WTC11 (cell line): ENCODE results near the gene SMARCD2. TPM values are rescaled to one million over a fixed set of nuclear protein-coding genes. Genes with fewer than 3 reads are reported as not detected.

ENCODE experiments used
- ATAC-seq: fragments of 200-7000 bp; cut with Tn5 transposase; 2 replicates; pipeline ENCODE4 v1.10.0; 2021; ENCODE audit warnings: mild to moderate bottlenecking, moderate library complexity
- CTCF ChIA-PET: fragments of 300-600 bp; sonication (Branson Sonifier 250); formaldehyde crosslinking; loops from one replicate; lab custom pipeline; 2021; ENCODE audit warnings: antibody characterized with exemption; lab: Charles Lee
- POLR2A ChIA-PET: fragments of 350-600 bp; sonication (Branson Sonifier 250); formaldehyde crosslinking; loops from one replicate; lab custom pipeline; 2021; ENCODE audit warnings: antibody characterized with exemption; lab: Charles Lee
- DNase-seq: peaks from one replicate; pipeline ENCODE4 v3.0.0; 2021; ENCODE audit warnings: low spot score
- H3K27ac Mint-ChIP-seq: 2 replicates; pipeline ENCODE4 v1.8.0; 2021; ENCODE audit warnings: mixed read lengths
- H3K27me3 Mint-ChIP-seq: 2 replicates; pipeline ENCODE4 v1.8.0; 2021; ENCODE audit warnings: low read depth, mild to moderate bottlenecking, moderate library complexity, mixed read lengths
- H3K36me3 Mint-ChIP-seq: 2 replicates; pipeline ENCODE4 v1.8.0; 2021; ENCODE audit warnings: mixed read lengths
- H3K4me1 Mint-ChIP-seq: 2 replicates; pipeline ENCODE4 v1.8.0; 2022; ENCODE audit warnings: mixed read lengths
- H3K4me3 Mint-ChIP-seq: 2 replicates; pipeline ENCODE4 v1.8.0; 2021; ENCODE audit warnings: mild to moderate bottlenecking, moderate library complexity, mixed read lengths
- H3K9me3 Mint-ChIP-seq: 2 replicates; pipeline ENCODE4 v1.8.0; 2021; ENCODE audit warnings: mixed read lengths
- ATF1 ChIP-seq: sonication (generic); formaldehyde crosslinking; IDR thresholded peaks from 2 replicates; pipeline ENCODE4 v1.8.1; 2023; ENCODE audit warnings: mild to moderate bottlenecking, moderate library complexity, missing genetic modification reagents
- CTCF ChIP-seq: fragments of 200-600 bp; IDR thresholded peaks from 2 replicates; pipeline ENCODE4 v1.8.0; 2022; ENCODE audit warnings: antibody characterized with exemption
- E2F4 ChIP-seq: sonication (generic); formaldehyde crosslinking; IDR thresholded peaks from 2 replicates; pipeline ENCODE4 v1.8.1; 2022; ENCODE audit warnings: low read depth, mild to moderate bottlenecking, moderate library complexity, missing genetic modification reagents, borderline replicate concordance
- ELF4 ChIP-seq: sonication (generic); formaldehyde crosslinking; IDR thresholded peaks from 2 replicates; pipeline ENCODE4 v1.8.1; 2022; ENCODE audit warnings: low read depth, mild to moderate bottlenecking, moderate library complexity, missing genetic modification reagents
- GABPB1 ChIP-seq: sonication (generic); formaldehyde crosslinking; IDR thresholded peaks from 2 replicates; pipeline ENCODE4 v1.8.1; 2023; ENCODE audit warnings: mild to moderate bottlenecking, missing genetic modification reagents
- HMGXB4 ChIP-seq: sonication (generic); formaldehyde crosslinking; IDR thresholded peaks from 2 replicates; pipeline ENCODE4 v1.8.1; 2023; ENCODE audit warnings: mild to moderate bottlenecking, moderate library complexity, missing genetic modification reagents
- IRF1 ChIP-seq: sonication (generic); formaldehyde crosslinking; IDR thresholded peaks from 2 replicates; pipeline ENCODE4 v1.8.0; 2023; ENCODE audit warnings: missing genetic modification reagents
- JUN ChIP-seq: sonication (generic); formaldehyde crosslinking; IDR thresholded peaks from 2 replicates; pipeline ENCODE4 v1.8.0; 2023; ENCODE audit warnings: mild to moderate bottlenecking, missing genetic modification reagents
- KAT7 ChIP-seq: sonication (generic); formaldehyde crosslinking; IDR thresholded peaks from 2 replicates; pipeline ENCODE4 v1.8.1; 2023; ENCODE audit warnings: missing genetic modification reagents, mild to moderate bottlenecking, borderline replicate concordance
- TCF7 ChIP-seq: sonication (generic); formaldehyde crosslinking; IDR thresholded peaks from 2 replicates; pipeline ENCODE4 v1.8.0; 2022; ENCODE audit warnings: mild to moderate bottlenecking, low read depth, missing genetic modification reagents, moderate library complexity
- TEAD1 ChIP-seq: sonication (generic); formaldehyde crosslinking; IDR thresholded peaks from 2 replicates; pipeline ENCODE4 v1.8.0; 2022; ENCODE audit warnings: mild to moderate bottlenecking, missing genetic modification reagents
- ZBTB21 ChIP-seq: sonication (generic); formaldehyde crosslinking; IDR thresholded peaks from 2 replicates; pipeline ENCODE4 v1.8.1; 2023; ENCODE audit warnings: mild to moderate bottlenecking, missing genetic modification reagents, borderline replicate concordance
- ZNF121 ChIP-seq: sonication (generic); formaldehyde crosslinking; IDR thresholded peaks from 2 replicates; pipeline ENCODE4 v1.8.0; 2023; ENCODE audit warnings: missing genetic modification reagents
- ZNF263 ChIP-seq: sonication (generic); formaldehyde crosslinking; IDR thresholded peaks from 2 replicates; pipeline ENCODE4 v1.8.1; 2022; ENCODE audit warnings: low read depth, mild to moderate bottlenecking, moderate library complexity, missing genetic modification reagents
- ZNF281 ChIP-seq: sonication (generic); formaldehyde crosslinking; IDR thresholded peaks from 2 replicates; pipeline ENCODE4 v1.8.0; 2023; ENCODE audit warnings: mild to moderate bottlenecking, missing genetic modification reagents
- ZNF396 ChIP-seq: fragments of 250-450 bp; sonication (Bioruptor Pico); IDR thresholded peaks from 2 replicates; pipeline ENCODE4 v1.8.0; 2021; ENCODE audit warnings: mild to moderate bottlenecking, moderate library complexity, borderline replicate concordance
- ZSCAN18 ChIP-seq: fragments of 250-450 bp; sonication (Bioruptor Pico); IDR thresholded peaks from 2 replicates; pipeline ENCODE4 v2.1.2; 2022; ENCODE audit warnings: mild to moderate bottlenecking, moderate library complexity
- total RNA-seq: library from RNA; stranded (reverse); gene quantifications from 3 replicates; pipeline ENCODE4 v1.2.3, GENCODE V29; 2021

The SMARCD2 gene
- total RNA-seq, 1 experiment from 2014 or later = 106 TPM

GRCh38 chr17:63832014-63832413 is 10.5 kb downstream of the SMARCD2 start (continued):
- TF ChIP-seq ZNF281 (CRISPR knock-in tag) = no peak

- peaks cover 65% of the 10 kb centered on the region for H3K36me3 Mint-ChIP-seq
- no peak overlapping the region for H3K4me3 Mint-ChIP-seq
- POLR2A ChIA-PET = no interaction called here
These were observed 11.0 kb downstream of the SMARCD2 start for GRCh38 chr17:63831505-63831904.

GRCh38 chr17:63830904-63831491 is 11.5 kb downstream of the SMARCD2 start:
- Mint-ChIP-seq H3K36me3 (peaks cover 68% of the 10 kb centered on the region), H3K4me1 (peaks cover 17% of the 10 kb centered on the region), H3K27ac (no peak overlapping the region), H3K27me3 (no peaks in the 10 kb centered on the region), H3K4me3 (no peak overlapping the region), H3K9me3 (no peaks in the 10 kb centered on the region)
- ChIA-PET CTCF (no interaction called here), POLR2A (no interaction called here)
- DNase-seq = no peak
- no peak for ATAC-seq
- TF ChIP-seq ZNF121 (CRISPR knock-in tag) (no peak), CTCF (no peak), GABPB1 (CRISPR knock-in tag) (no peak), E2F4 (CRISPR knock-in tag) (no peak), ZBTB21 (CRISPR knock-in tag) (no peak), ZNF396 (CRISPR knock-in tag) (no peak)

More at GRCh38 chr17:63831505-63831904, 11.0 kb downstream of the SMARCD2 start:
- Mint-ChIP-seq H3K4me1 (peaks cover 12% of the 10 kb centered on the region), H3K27me3 (no peaks in the 10 kb centered on the region), H3K27ac (no peak overlapping the region), H3K9me3 (no peaks in the 10 kb centered on the region)
- TF ChIP-seq TEAD1 (CRISPR knock-in tag) (no peak), ELF4 (CRISPR knock-in tag) (no peak), ZNF263 (no peak), KAT7 (CRISPR knock-in tag) (no peak), TCF7 (CRISPR knock-in tag) (no peak), JUN (CRISPR knock-in tag) (no peak), HMGXB4 (CRISPR knock-in tag) (no peak), ZSCAN18 (CRISPR knock-in tag) (no peak), IRF1 (CRISPR knock-in tag) (no peak), ATF1 (CRISPR knock-in tag) (no peak)
- CTCF ChIA-PET = no interaction called here
- DNase-seq (no peak), ATAC-seq (no peak)
